Adrenal gland (tissue), 5 donors: ENCODE measurements around the gene TP53AIP1.

Experiments used
- CTCF ChIP-seq, 6 experiments: fragments of 450-650 bp in 4 of 6; fragments of 200-600 bp in 2 of 6; sonication (generic) in 1 of 6; IDR thresholded peaks; 1 replicate in 5 of 6; 2 replicates in 1 of 6; pipeline versions ENCODE4 v1.5.1 to v1.8.0; 2016 to 2021; ENCODE audit warnings: antibody characterized with exemption in 6 of 6, mild to moderate bottlenecking in 2 of 6, moderate library complexity in 1 of 6
- POLR2A ChIP-seq, 2 donors: fragments of 450-650 bp; IDR thresholded peaks; one replicate each; pipeline ENCODE4 v1.6.1; 2017; ENCODE audit warnings: antibody characterized with exemption in 2 of 2, mild to moderate bottlenecking in 2 of 2, moderate library complexity in 1 of 2
- donor health status: DM: no; HTN: no; CAD: no.

DNA sequence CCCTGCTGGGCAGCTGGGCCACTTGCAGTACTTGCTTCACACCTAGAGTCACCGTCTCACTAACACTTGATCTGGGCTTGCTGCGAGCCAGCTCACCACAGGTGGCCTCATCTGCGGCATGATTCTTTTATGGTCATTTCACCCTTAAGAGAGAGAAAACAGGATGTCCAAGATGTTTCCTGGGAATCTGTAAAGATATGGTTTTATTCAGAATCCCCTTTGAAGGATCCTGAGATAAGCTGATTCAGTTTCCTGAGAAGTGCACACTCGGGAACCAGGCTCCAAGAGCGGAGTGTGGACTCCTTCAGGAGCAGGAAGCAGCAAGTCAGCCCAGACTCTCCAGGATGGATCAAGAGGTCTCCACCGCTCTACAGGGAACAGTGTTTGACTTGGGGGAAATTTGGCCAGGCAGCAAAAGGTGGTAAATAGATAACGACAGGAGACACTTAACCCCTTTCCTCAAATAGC lies 21.8 kb upstream of the TP53AIP1 start:
- no peak for TF ChIP-seq CTCF (IDR thresholded peaks at IDR 0.05)
- TF ChIP-seq POLR2A (IDR thresholded peaks at IDR 0.05) = no peak
